ENCODE data around the gene SECISBP2.
"Not testable (repeated sequence)": the region's sequence is repeated elsewhere in the genome, so short reads cannot be mapped to it uniquely, and the experiment has no call there.

SECISBP2 gene

GRCh38 chr9:89291741-89292140 lies 26.6 kb upstream of the SECISBP2 start:
- Histone ChIP-seq H3K9me3 (ENCODE audit: insufficient read depth, low read depth, low read length) (no peaks in the 10 kb centered on the region), H3K4me3 (ENCODE audit: low read depth, low read length) (no peak overlapping the region), H2AK5ac (ENCODE audit: low read length) (no peak overlapping the region), H2BK120ac (ENCODE audit: insufficient read depth, low read length, poor library complexity) (no peak overlapping the region), H3K27ac (ENCODE audit: low read depth, low read length) (no peak overlapping the region), H3K18ac (ENCODE audit: low read length) (no peak overlapping the region), H3K36me3 (ENCODE audit: control insufficient read depth in 1 of 2, insufficient read depth in 2 of 2, low read length in 2 of 2) (no peaks in the 10 kb centered on the region), H3K14ac (ENCODE audit: low read length) (no peak overlapping the region), H4K12ac (ENCODE audit: low read depth, low read length) (no peak overlapping the region), H3K27me3 (ENCODE audit: insufficient read depth, low read length) (no peaks in the 10 kb centered on the region), H3K79me1 (ENCODE audit: low read length) (no peaks in the 10 kb centered on the region), H2AFZ (ENCODE audit: insufficient read depth, low read length, poor library complexity) (no peak overlapping the region), H3K4me1 (ENCODE audit: control insufficient read depth in 1 of 2, insufficient read depth in 2 of 2, low read length in 2 of 2) (no peaks in the 10 kb centered on the region), H4K8ac (ENCODE audit: low read depth, low read length) (no peak overlapping the region), H3K23ac (ENCODE audit: low read length) (no peak overlapping the region), H4K91ac (ENCODE audit: low read depth, low read length) (no peak overlapping the region), H2BK12ac (ENCODE audit: low read length) (no peak overlapping the region), H3K9ac (ENCODE audit: low read length) (no peak overlapping the region), H3K79me2 (ENCODE audit: control insufficient read depth, insufficient read depth, low read length, poor library complexity) (no peaks in the 10 kb centered on the region), H3K4me2 (ENCODE audit: low read length) (no peak overlapping the region), H2BK5ac (ENCODE audit: low read depth, low read length, poor library complexity) (no peak overlapping the region), H3K4ac (ENCODE audit: low read depth, low read length) (no peak overlapping the region)
- no CpG with 5 or more reads among the region's 2 CpGs for WGBS (ENCODE audit: extremely low coverage, insufficient coverage, insufficient read length)
- no peak for DNase-seq

- no peak overlapping the region for H2BK5ac ChIP-seq (ENCODE audit: low read depth, low read length, poor library complexity)
- H3K18ac ChIP-seq (ENCODE audit: low read length) = no peak overlapping the region
- DNase-seq = no peak
- no peak overlapping the region for H2BK12ac ChIP-seq (ENCODE audit: low read length)
- no peaks in the 10 kb centered on the region for H3K79me1 ChIP-seq (ENCODE audit: low read length)
- no peak overlapping the region for H3K4ac ChIP-seq (ENCODE audit: low read depth, low read length)
- H3K9me3 ChIP-seq (ENCODE audit: insufficient read depth, low read depth, low read length) = no peaks in the 10 kb centered on the region
- H3K79me2 ChIP-seq (ENCODE audit: control insufficient read depth, insufficient read depth, low read length, poor library complexity) = no peaks in the 10 kb centered on the region
- no peak overlapping the region for H3K9ac ChIP-seq (ENCODE audit: low read length)
- H4K8ac ChIP-seq (ENCODE audit: low read depth, low read length) = no peak overlapping the region
- no peak overlapping the region for H3K4me3 ChIP-seq (ENCODE audit: low read depth, low read length)
- H3K4me1 ChIP-seq (ENCODE audit: control insufficient read depth in 1 of 2, insufficient read depth in 2 of 2, low read length in 2 of 2) = no peaks in the 10 kb centered on the region
- no peak overlapping the region for H2AFZ ChIP-seq (ENCODE audit: insufficient read depth, low read length, poor library complexity)
- H3K27me3 ChIP-seq (ENCODE audit: insufficient read depth, low read length) = no peaks in the 10 kb centered on the region
- no peak overlapping the region for H3K4me2 ChIP-seq (ENCODE audit: low read length)
- H3K27ac ChIP-seq (ENCODE audit: low read depth, low read length) = no peak overlapping the region
- H3K23ac ChIP-seq (ENCODE audit: low read length) = no peak overlapping the region
- no peak overlapping the region for H3K14ac ChIP-seq (ENCODE audit: low read length)
- H3K36me3 ChIP-seq (ENCODE audit: control insufficient read depth in 1 of 2, insufficient read depth in 2 of 2, low read length in 2 of 2) = no peaks in the 10 kb centered on the region
- H4K12ac ChIP-seq (ENCODE audit: low read depth, low read length) = no peak overlapping the region
- no peak overlapping the region for H2AK5ac ChIP-seq (ENCODE audit: low read length)
- H2BK120ac ChIP-seq (ENCODE audit: insufficient read depth, low read length, poor library complexity) = no peak overlapping the region
- WGBS (ENCODE audit: extremely low coverage, insufficient coverage, insufficient read length) = no CpG with 5 or more reads among the region's 1 CpG
- no peak overlapping the region for H4K91ac ChIP-seq (ENCODE audit: low read depth, low read length)
Measured at GRCh38 chr9:89293014-89293413, 25.3 kb upstream of the SECISBP2 start.

GRCh38 chr9:89295400-89295799 lies 22.9 kb upstream of the SECISBP2 start:
- no peak for DNase-seq
- H4K12ac ChIP-seq (ENCODE audit: low read depth, low read length) = no peak overlapping the region

GRCh38 chr9:89301996-89302395 lies 16.3 kb upstream of the SECISBP2 start:
- not testable (repeated sequence) for H2BK12ac ChIP-seq (ENCODE audit: low read length); H2AK5ac ChIP-seq (ENCODE audit: low read length); H4K8ac ChIP-seq (ENCODE audit: low read depth, low read length); H3K9me3 ChIP-seq (ENCODE audit: insufficient read depth, low read depth, low read length); H3K9ac ChIP-seq (ENCODE audit: low read length); H3K4me3 ChIP-seq (ENCODE audit: low read depth, low read length); H3K79me2 ChIP-seq (ENCODE audit: control insufficient read depth, insufficient read depth, low read length, poor library complexity); H3K36me3 ChIP-seq (ENCODE audit: control insufficient read depth in 1 of 2, insufficient read depth in 2 of 2, low read length in 2 of 2); H4K91ac ChIP-seq (ENCODE audit: low read depth, low read length); H3K18ac ChIP-seq (ENCODE audit: low read length); H3K4me1 ChIP-seq (ENCODE audit: control insufficient read depth in 1 of 2, insufficient read depth in 2 of 2, low read length in 2 of 2); H3K4ac ChIP-seq (ENCODE audit: low read depth, low read length); H3K79me1 ChIP-seq (ENCODE audit: low read length); H4K12ac ChIP-seq (ENCODE audit: low read depth, low read length); H2BK5ac ChIP-seq (ENCODE audit: low read depth, low read length, poor library complexity); H3K27me3 ChIP-seq (ENCODE audit: insufficient read depth, low read length); DNase-seq; H3K14ac ChIP-seq (ENCODE audit: low read length); H3K4me2 ChIP-seq (ENCODE audit: low read length); H2AFZ ChIP-seq (ENCODE audit: insufficient read depth, low read length, poor library complexity); H2BK120ac ChIP-seq (ENCODE audit: insufficient read depth, low read length, poor library complexity); H3K27ac ChIP-seq (ENCODE audit: low read depth, low read length); H3K23ac ChIP-seq (ENCODE audit: low read length)
- no CpG with 5 or more reads among the region's 2 CpGs for WGBS (ENCODE audit: extremely low coverage, insufficient coverage, insufficient read length)

More at GRCh38 chr9:89295400-89295799, 22.9 kb upstream of the SECISBP2 start:
- no peak overlapping the region for H2BK5ac ChIP-seq (ENCODE audit: low read depth, low read length, poor library complexity)
- H3K9ac ChIP-seq (ENCODE audit: low read length) = no peak overlapping the region
- no peaks in the 10 kb centered on the region for H3K36me3 ChIP-seq (ENCODE audit: control insufficient read depth in 1 of 2, insufficient read depth in 2 of 2, low read length in 2 of 2)
- WGBS (ENCODE audit: extremely low coverage, insufficient coverage, insufficient read length) = no CpG with 5 or more reads among the region's 5 CpGs
- H4K91ac ChIP-seq (ENCODE audit: low read depth, low read length) = no peak overlapping the region
- no peak overlapping the region for H3K4me3 ChIP-seq (ENCODE audit: low read depth, low read length)
- no peak overlapping the region for H3K27ac ChIP-seq (ENCODE audit: low read depth, low read length)
- H3K4me1 ChIP-seq (ENCODE audit: control insufficient read depth in 1 of 2, insufficient read depth in 2 of 2, low read length in 2 of 2) = peaks cover 0 to 2% of the 10 kb centered on the region in 2 experiments
- no peak overlapping the region for H3K4me2 ChIP-seq (ENCODE audit: low read length)
- no peaks in the 10 kb centered on the region for H3K9me3 ChIP-seq (ENCODE audit: insufficient read depth, low read depth, low read length)
- no peaks in the 10 kb centered on the region for H3K27me3 ChIP-seq (ENCODE audit: insufficient read depth, low read length)
- H3K23ac ChIP-seq (ENCODE audit: low read length) = no peak overlapping the region
- H3K18ac ChIP-seq (ENCODE audit: low read length) = no peak overlapping the region
- H3K14ac ChIP-seq (ENCODE audit: low read length) = no peak overlapping the region
- H3K4ac ChIP-seq (ENCODE audit: low read depth, low read length) = no peak overlapping the region
- H2AFZ ChIP-seq (ENCODE audit: insufficient read depth, low read length, poor library complexity) = no peak overlapping the region
- H2AK5ac ChIP-seq (ENCODE audit: low read length) = no peak overlapping the region
- no peaks in the 10 kb centered on the region for H3K79me1 ChIP-seq (ENCODE audit: low read length)
- H2BK120ac ChIP-seq (ENCODE audit: insufficient read depth, low read length, poor library complexity) = no peak overlapping the region
- no peak overlapping the region for H2BK12ac ChIP-seq (ENCODE audit: low read length)
- H3K79me2 ChIP-seq (ENCODE audit: control insufficient read depth, insufficient read depth, low read length, poor library complexity) = no peaks in the 10 kb centered on the region
- no peak overlapping the region for H4K8ac ChIP-seq (ENCODE audit: low read depth, low read length)
